SK-N-SH treated with all-trans-retinoic acid at 6 μM for 48 hours (cell line): ENCODE results near the gene COL6A2.
A peak's percentile ranks its signal among the peaks of the same experiment; 100 is the strongest.
"Not testable (repeated sequence)": the region's sequence is repeated elsewhere in the genome, so short reads cannot be mapped to it uniquely, and the experiment has no call there.

Experiments
- ATAC-seq: fragments of 200-7000 bp; cut with Tn5 transposase; 3 replicates; pipeline ENCODE4 v1.9.1; 2020; ENCODE audit warnings: mild to moderate bottlenecking, moderate library complexity
- ARNTL ChIP-seq: fragments of 450-650 bp; formaldehyde crosslinking; IDR thresholded peaks from 2 replicates; pipeline ENCODE4 v1.5.0; 2020; ENCODE audit warnings: low read depth, mild to moderate bottlenecking, moderate library complexity, borderline replicate concordance
- BACH2 ChIP-seq: fragments of 250-450 bp; sonication (Bioruptor Pico); IDR thresholded peaks from 2 replicates; pipeline ENCODE4 v1.9.0; 2021; ENCODE audit warnings: mild to moderate bottlenecking, borderline replicate concordance
- CREB5 ChIP-seq: fragments of 250-450 bp; sonication (Bioruptor Pico); IDR thresholded peaks from 2 replicates; pipeline ENCODE4 v1.5.1; 2020; ENCODE audit warnings: low read depth, mild to moderate bottlenecking, moderate library complexity
- CSRNP3 ChIP-seq: fragments of 250-450 bp; sonication (Bioruptor Pico); IDR thresholded peaks from 2 replicates; pipeline ENCODE4 v1.5.1; 2021; ENCODE audit warnings: mild to moderate bottlenecking, moderate library complexity
- ESRRG ChIP-seq: fragments of 250-450 bp; sonication (Bioruptor Pico); IDR thresholded peaks from 2 replicates; pipeline ENCODE4 v1.6.1; 2021; ENCODE audit warnings: mild to moderate bottlenecking
- GLIS3 ChIP-seq: fragments of 250-450 bp; sonication (Bioruptor Pico); IDR thresholded peaks from 2 replicates; pipeline ENCODE4 v1.5.0; 2020; ENCODE audit warnings: mild to moderate bottlenecking, moderate library complexity
- ISL1 ChIP-seq: fragments of 250-450 bp; sonication (Bioruptor Pico); IDR thresholded peaks from 2 replicates; pipeline ENCODE4 v2.1.2; 2022; ENCODE audit warnings: mild to moderate bottlenecking, moderate library complexity
- POU6F1 ChIP-seq: fragments of 250-450 bp; sonication (Bioruptor Pico); IDR thresholded peaks from 2 replicates; pipeline ENCODE4 v1.8.0; 2021; ENCODE audit warnings: low read depth, mild to moderate bottlenecking, moderate library complexity, borderline replicate concordance
- PPARA ChIP-seq: fragments of 250-450 bp; sonication (Bioruptor Pico); IDR thresholded peaks from 2 replicates; pipeline ENCODE4 v1.5.0; 2020; ENCODE audit warnings: mild to moderate bottlenecking, borderline replicate concordance
- RARB ChIP-seq: fragments of 250-450 bp; sonication (Bioruptor Pico); IDR thresholded peaks from 2 replicates; pipeline ENCODE4 v1.8.0; 2021; ENCODE audit warnings: mild to moderate bottlenecking, moderate library complexity
- SNAI2 ChIP-seq: fragments of 250-450 bp; sonication (Bioruptor Pico); IDR thresholded peaks from 2 replicates; pipeline ENCODE4 v1.5.0; 2020; ENCODE audit warnings: mild to moderate bottlenecking, moderate library complexity
- TCF4 ChIP-seq: fragments of 250-450 bp; sonication (Bioruptor Pico); IDR thresholded peaks from 2 replicates; pipeline ENCODE4 v1.8.0; 2021; ENCODE audit warnings: mild to moderate bottlenecking, moderate library complexity, borderline replicate concordance
- TOX ChIP-seq: fragments of 250-450 bp; sonication (Bioruptor Pico); IDR thresholded peaks from 2 replicates; pipeline ENCODE4 v1.8.0; 2021; ENCODE audit warnings: mild to moderate bottlenecking, moderate library complexity, borderline replicate concordance
- TSHZ2 ChIP-seq: fragments of 250-450 bp; sonication (Bioruptor Pico); IDR thresholded peaks from 2 replicates; pipeline ENCODE4 v1.5.0; 2020; ENCODE audit warnings: mild to moderate bottlenecking, moderate library complexity
- ZFP3 ChIP-seq: fragments of 250-450 bp; sonication (Bioruptor Pico); IDR thresholded peaks from 2 replicates; pipeline ENCODE4 v1.5.0; 2020; ENCODE audit warnings: mild to moderate bottlenecking, moderate library complexity
- ZFP30 ChIP-seq: fragments of 450-650 bp; formaldehyde crosslinking; IDR thresholded peaks from 2 replicates; pipeline ENCODE4 v1.5.0; 2022; ENCODE audit warnings: mild to moderate bottlenecking, moderate library complexity
- ZNF565 ChIP-seq: fragments of 450-650 bp; formaldehyde crosslinking; conservative IDR thresholded peaks from 2 replicates; pipeline ENCODE4 v1.5.0; 2020; ENCODE audit warnings: low read depth, mild to moderate bottlenecking, moderate library complexity
- ZNF8 ChIP-seq: fragments of 450-650 bp; formaldehyde crosslinking; IDR thresholded peaks from 2 replicates; pipeline ENCODE4 v1.5.0; 2020; ENCODE audit warnings: mild to moderate bottlenecking, moderate library complexity

COL6A2 gene

GRCh38 chr21:46069719-46070279 is 28.1 kb upstream of the COL6A2 start:
- no peak for TF ChIP-seq ZNF8 (CRISPR knock-in tag)
- no peak for TF ChIP-seq ISL1 (CRISPR knock-in tag)
- TF ChIP-seq CSRNP3, result no peak
- TF ChIP-seq SNAI2, result no peak
- no peak for TF ChIP-seq POU6F1 (CRISPR knock-in tag)
- TF ChIP-seq ESRRG, result no peak
- no peak for ATAC-seq

- ATAC-seq, result no peak
- TF ChIP-seq ARNTL (CRISPR knock-in tag) (no peak), GLIS3 (CRISPR knock-in tag) (no peak), ZFP3 (CRISPR knock-in tag) (no peak), ZFP30 (CRISPR knock-in tag) (no peak), TOX (CRISPR knock-in tag) (no peak), RARB (CRISPR knock-in tag) (no peak), ISL1 (CRISPR knock-in tag) (no peak)
- TF ChIP-seq, all 23 proteins: peak for 0
Observed at GRCh38 chr21:46071082-46071481, 26.8 kb upstream of the COL6A2 start.

- ATAC-seq, result not testable (repeated sequence)
- TF ChIP-seq ZNF8 (CRISPR knock-in tag), result peak; percentile 51; the same call in 1 of the 2 replicates
- TF ChIP-seq, all 23 proteins: peak for 1; not testable (repeated sequence) for 22
Observed at GRCh38 chr21:46076724-46077123, 21.2 kb upstream of the COL6A2 start.

GRCh38 chr21:46077674-46078101 is 20.2 kb upstream of the COL6A2 start:
- ATAC-seq, result no peak
- no peak for TF ChIP-seq GLIS3 (CRISPR knock-in tag)
- TF ChIP-seq SNAI2, result no peak
- no peak for TF ChIP-seq TOX (CRISPR knock-in tag)
- TF ChIP-seq PPARA (CRISPR knock-in tag), result no peak

GRCh38 chr21:46078322-46078977 is 19.5 kb upstream of the COL6A2 start:
- TF ChIP-seq CSRNP3 (no peak), BACH2 (CRISPR knock-in tag) (no peak), TCF4 (no peak), TOX (CRISPR knock-in tag) (no peak)
- TF ChIP-seq, all 23 proteins: peak for 0
- peak; percentile 9; the same call in 2 of the 3 replicates for ATAC-seq

GRCh38 chr21:46078978-46079351 is 18.9 kb upstream of the COL6A2 start:
- ATAC-seq, result peak; percentile 29
- TF ChIP-seq RARB (CRISPR knock-in tag) (no peak), POU6F1 (CRISPR knock-in tag) (no peak), ISL1 (CRISPR knock-in tag) (no peak), GLIS3 (CRISPR knock-in tag) (no peak), ZFP30 (CRISPR knock-in tag) (no peak), ARNTL (CRISPR knock-in tag) (no peak), SNAI2 (no peak), TOX (CRISPR knock-in tag) (no peak), TSHZ2 (CRISPR knock-in tag) (no peak), CSRNP3 (no peak), ZNF565 (no peak), CREB5 (CRISPR knock-in tag) (no peak)
